COLO668 (cell line): ENCODE data around the gene CFLAR.
"Not testable (repeated sequence)": the region's sequence is repeated elsewhere in the genome, so short reads cannot be mapped to it uniquely, and the experiment has no call there.

ENCODE experiments used
- DNase-seq: peaks from one replicate; lab custom pipeline; 2025; ENCODE audit not compliant: unreplicated experiment; lab: John Stamatoyannopoulos, UW

Gene CFLAR

DNA sequence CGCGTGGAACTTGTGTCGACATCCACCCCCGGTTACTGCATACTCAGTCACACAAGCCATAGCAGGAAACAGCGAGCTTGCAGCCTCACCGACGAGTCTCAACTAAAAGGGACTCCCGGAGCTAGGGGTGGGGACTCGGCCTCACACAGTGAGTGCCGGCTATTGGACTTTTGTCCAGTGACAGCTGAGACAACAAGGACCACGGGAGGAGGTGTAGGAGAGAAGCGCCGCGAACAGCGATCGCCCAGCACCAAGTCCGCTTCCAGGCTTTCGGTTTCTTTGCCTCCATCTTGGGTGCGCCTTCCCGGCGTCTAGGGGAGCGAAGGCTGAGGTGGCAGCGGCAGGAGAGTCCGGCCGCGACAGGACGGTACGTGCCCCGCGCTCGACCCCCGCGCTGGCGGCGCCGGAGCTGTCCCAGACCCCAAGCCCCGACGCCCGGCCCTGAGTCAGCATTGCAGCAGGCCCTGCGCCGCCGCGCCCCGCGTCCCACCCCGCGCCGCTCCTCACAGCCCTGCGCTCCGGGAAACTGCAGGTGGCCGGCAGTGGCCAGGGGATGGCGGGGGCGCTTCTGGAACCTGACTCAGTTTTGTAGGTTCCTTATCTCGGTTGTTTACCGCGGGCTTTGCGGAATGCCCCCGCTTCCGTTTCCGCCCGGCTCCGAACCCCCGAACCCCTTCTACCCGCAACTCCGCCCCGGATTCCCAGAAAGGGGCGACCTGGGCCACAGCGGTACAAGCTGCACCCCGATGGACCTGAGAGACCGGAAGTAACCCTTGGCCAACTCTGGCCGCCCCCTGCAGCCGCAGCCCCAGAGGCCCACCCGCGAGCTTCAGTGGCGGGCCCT lies at the start of gene CFLAR:
TSS of gene CFLAR (plus strand) at position 50 of the 844 bp plus-strand sequence. CDS start 13,702 bp downstream, outside the sequence.
- DNase-seq, result peak; percentile 76

DNA sequence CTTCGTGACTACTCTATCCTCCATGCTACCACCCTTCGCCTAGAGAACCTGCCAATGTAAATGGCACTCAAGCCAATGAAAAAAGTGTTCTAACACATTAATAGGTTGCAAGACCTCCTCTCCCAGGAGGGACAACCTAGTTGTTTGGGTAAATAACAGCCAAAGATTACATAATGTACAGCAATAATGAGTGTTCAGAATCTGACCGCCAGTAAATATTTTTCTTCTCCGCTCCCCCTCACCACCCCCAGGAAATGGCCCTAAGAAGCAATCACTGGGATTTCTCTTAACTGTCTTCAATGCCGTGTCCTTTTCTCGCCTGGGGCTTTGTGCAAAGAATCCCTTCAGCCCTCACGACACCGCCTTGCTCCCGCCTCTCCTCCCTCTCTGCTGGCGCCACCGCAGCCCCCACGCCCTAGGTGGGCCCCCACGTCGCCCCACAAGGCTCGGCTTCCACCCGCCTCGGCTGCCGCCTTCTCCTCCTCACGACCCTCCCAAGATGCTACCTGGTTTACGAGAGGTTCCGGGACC lies 45.0 kb upstream of the CFLAR start:
- DNase-seq, result no peak

- peak; percentile 91 for DNase-seq
Observed at GRCh38 chr2:201071479-201072200, 44.3 kb upstream of the CFLAR start, which contains the start of the genes HYCC2 and NDUFB3. TSS of gene HYCC2 (minus strand) at chr2:201071671. CDS start at chr2:201024009, 47,662 bp downstream. TSS of gene NDUFB3 (plus strand) at chr2:201072001. CDS start at chr2:201078883, 6,882 bp downstream.

DNA sequence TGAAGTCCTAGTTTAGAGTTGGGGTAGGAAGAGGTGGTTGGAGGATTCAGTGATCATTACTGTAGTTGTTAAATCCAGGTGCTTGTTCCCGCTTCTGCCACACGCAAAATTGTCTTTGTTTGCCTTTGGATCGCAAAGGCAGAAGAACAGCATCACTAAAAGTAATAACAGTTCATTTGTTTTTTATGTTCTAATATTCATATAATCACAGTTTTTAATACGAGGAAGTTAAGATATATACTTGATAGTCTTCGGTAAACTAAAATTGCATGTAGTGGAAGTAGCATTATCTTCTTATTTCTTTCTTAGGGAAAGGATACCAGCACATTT lies 43.8 kb upstream of the CFLAR start:
- DNase-seq, result no peak

DNA sequence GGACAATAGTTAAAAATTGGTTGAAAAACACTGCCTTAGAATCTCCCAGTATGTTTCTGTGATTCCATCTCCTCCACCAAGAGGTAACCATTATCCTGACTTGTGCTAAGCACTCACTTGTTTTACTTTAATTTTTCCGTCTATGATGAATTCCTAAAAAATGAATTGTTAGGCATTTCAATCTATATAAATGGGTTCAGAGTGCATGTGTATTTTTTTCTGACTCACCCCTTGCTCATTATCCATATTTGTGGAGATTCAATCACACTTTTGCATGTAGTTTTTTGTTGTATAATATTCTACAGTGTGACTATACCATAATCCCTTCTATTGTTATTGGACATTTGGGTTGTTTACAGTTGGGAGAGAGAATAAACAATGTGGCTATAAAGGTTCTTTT lies 42.9 kb upstream of the CFLAR start:
- no peak for DNase-seq

GRCh38 chr2:201074996-201075395 lies 41.0 kb upstream of the CFLAR start:
- no peak for DNase-seq

DNA sequence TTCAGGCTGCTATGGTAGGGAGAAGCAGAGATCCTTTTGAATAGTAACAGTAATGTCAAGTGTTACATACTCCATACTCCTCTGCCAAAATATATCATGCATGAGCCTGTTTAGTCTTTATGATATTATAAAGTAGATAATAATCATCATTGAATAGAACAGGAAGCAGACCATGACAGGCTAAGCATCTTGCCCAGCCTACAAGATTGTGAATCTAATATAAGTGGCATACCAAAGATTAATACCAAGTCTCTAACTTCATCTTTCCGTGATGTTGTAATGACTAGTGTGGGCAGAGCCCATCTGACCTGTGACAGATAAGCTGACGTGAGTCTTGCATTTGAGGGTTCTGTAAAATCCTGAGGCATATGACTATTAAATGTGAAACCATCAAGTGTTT lies 31.1 kb upstream of the CFLAR start:
- DNase-seq, result no peak

GRCh38 chr2:201090574-201090973 lies 25.4 kb upstream of the CFLAR start:
- DNase-seq, result no peak

- DNase-seq, result no peak
Observed at GRCh38 chr2:201093573-201093972, 22.4 kb upstream of the CFLAR start.

DNA sequence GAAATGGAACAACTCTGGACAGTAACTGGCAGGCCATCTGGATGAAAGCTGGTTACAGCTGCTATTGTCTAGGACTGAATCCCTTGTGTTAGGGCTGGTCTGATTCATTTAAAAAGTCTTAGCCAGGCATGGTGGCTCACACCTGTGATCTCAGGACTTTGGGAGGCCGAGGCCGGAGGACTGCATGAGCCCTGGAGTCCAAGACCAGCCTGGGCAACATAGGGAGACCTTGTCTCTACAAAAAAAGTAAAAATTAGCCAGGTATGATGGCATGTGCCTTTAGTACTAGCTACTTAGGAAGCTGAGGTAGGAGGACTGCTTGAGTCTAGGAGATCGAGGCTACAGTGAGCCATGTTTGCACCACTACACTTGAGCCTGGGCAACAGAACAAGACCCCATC lies 15.5 kb upstream of the CFLAR start:
- DNase-seq, result no peak

DNA sequence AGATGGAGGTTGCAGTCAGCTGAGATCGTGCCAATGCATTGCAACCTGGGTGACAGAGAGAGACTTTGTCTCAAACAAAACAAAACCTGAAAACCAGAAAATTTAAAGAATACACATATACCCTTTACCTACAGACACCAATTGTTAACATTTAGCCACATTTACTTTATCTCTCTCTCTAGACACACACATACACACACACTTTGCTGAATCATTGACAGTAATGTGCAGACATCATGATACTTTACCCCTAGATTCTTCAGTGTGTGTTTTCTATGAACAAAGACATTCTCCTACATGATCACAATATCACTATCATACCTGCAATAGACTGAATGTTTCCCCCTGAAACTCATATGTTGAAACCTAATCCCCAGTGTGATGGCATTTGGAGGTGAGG lies 10.2 kb upstream of the CFLAR start:
- no peak for DNase-seq

DNA sequence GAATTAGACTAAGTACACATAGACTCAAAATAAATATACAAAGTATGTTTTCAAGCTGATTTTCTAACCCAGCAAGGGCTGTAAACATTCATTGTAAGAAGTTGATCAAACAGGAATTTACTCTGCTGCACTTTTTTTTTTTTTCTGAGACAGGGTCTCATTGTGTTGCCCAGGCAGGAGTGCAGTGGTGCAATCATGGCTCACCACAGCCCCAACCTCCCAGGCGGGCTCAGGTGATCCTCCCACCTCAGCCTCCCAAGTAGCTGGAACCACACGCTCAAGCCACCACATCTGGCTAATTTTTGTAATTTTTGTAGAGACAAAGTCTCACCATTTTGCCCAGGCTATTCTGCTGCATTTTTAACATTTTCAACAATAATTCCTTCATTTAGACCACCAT lies 8.3 kb upstream of the CFLAR start:
- no peak for DNase-seq

- DNase-seq, result no peak
Observed at GRCh38 chr2:201108341-201108740, 7.6 kb upstream of the CFLAR start.

DNA sequence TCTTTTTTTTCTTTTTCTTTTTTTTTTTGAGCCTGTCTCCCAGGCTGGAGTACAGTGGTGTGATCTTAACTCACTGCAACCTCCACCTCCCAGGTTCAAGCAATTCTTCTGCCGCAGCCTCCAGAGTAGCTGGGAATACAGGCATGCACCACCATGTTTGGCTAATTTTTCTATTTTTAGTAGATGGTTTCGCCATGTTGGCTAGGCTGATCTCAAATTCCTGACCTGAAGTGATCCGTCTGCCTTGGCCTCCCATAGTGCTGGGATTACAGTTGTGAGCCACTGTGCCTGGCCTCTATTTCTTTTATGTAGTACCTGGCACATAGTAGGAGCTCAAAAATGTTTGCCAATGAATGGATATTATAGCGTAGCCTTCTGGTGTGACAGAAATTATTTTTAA lies 6.8 kb upstream of the CFLAR start:
- no peak for DNase-seq

DNA sequence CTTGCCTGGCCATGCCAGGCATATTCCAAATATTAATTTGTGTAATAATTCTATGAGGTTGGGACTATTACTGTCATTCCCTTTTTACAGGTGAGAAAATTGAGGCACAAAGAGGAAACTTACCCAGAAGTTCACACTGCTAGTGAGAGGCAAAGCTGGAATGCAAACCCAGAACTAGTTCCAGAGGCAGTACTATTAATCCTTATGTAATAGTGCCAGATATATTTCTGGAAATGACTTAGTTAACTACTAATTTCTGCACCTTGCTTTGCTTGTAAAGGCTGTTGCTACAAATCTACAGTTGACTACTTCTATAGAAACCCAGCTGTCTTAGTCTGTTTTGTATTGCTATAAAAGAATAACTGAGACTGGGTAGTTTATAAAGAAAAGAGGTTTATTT lies 5.3 kb upstream of the CFLAR start:
- no peak for DNase-seq

DNA sequence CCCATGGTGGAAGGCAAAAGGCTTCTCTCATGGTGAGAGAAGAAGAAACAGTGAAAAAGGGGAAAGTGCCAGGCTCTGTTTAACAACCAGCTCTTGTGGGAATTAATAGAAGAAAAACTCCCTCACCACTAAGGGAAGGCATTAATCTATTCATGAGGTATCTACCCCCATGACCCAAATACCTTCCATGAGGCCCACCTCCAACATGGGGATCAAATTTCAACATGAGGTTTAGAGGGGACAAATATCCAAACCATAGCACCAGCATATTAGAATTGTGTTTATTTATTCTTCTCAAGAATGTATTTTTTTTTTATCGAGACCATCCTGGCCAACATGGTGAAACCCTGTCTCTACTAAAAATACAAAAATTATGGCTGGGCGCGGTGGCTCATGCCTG lies 4.9 kb upstream of the CFLAR start:
- DNase-seq, result no peak

DNA sequence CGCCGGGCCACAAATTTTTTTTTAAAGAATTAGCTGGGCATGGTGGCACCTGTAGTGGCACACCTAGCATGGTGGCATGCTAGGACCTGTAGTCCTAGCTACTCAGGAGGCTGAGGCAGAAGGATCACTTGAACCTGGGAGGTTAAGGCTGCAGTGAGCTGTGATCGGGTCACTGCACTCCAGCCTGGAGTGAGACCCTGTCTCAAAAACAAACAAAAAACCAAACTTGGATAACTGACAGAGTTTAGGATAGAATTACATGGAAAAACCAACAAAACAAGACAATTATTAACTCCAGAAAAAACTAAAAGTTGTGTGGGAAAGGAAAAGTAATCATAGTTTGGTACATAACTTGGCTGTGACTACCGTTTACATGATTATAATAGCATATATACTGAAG lies 1.6 kb upstream of the CFLAR start:
- no peak for DNase-seq

DNA sequence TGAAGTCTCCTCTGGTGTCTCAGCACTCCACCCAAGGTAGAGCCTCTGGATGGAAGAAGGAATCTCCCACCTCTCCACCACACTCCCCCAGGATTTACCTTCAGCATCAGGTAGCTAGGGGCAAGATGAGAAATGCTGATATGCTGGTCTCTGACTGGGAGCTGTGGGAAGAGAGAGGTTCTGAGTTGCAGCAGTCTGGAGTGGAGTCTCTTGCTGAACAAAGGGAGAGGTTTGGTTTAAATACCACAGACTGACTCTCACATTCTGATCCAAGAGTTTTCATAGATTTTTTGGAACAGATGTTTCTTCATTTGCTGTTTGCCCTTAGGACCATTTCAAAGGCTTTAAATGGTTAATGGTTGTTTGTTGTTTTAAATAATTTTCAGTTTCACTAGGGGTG lies 1.1 kb upstream of the CFLAR start:
- no peak for DNase-seq

GRCh38 chr2:201116959-201117734 lies 1.2 kb downstream of the CFLAR start:
- DNase-seq, result peak; percentile 52

GRCh38 chr2:201117735-201118094 lies 1.8 kb downstream of the CFLAR start:
- not testable (repeated sequence) for DNase-seq
